HG03097 (cell line): ENCODE results near the gene CLEC16A.
"Not testable (repeated sequence)": the region's sequence is repeated elsewhere in the genome, so short reads cannot be mapped to it uniquely, and the experiment has no call there.

ENCODE experiments used
- ATAC-seq: cut with Tn5 transposase; IDR thresholded peaks from one replicate; pipeline ENCODE4 v1.9.1; 2021; ENCODE audit not compliant: unreplicated experiment, low FRiP score

Gene CLEC16A

GRCh38 chr16:10923146-10923649, 21.2 kb upstream of the CLEC16A start:
- no peak for ATAC-seq

GRCh38 chr16:10923650-10924214, 20.6 kb upstream of the CLEC16A start:
- no peak for ATAC-seq

GRCh38 chr16:10925285-10925684, 19.1 kb upstream of the CLEC16A start:
- ATAC-seq, result not testable (repeated sequence)

GRCh38 chr16:10926094-10926493, 18.3 kb upstream of the CLEC16A start:
- no peak for ATAC-seq

GRCh38 chr16:10926867-10927266, 17.5 kb upstream of the CLEC16A start:
- ATAC-seq, result no peak

- ATAC-seq, result no peak
Observed at GRCh38 chr16:10927497-10928112, 16.8 kb upstream of the CLEC16A start.

GRCh38 chr16:10929097-10929496, 15.3 kb upstream of the CLEC16A start:
- not testable (repeated sequence) for ATAC-seq

- ATAC-seq, result no peak
Observed at GRCh38 chr16:10929853-10930754, 14.3 kb upstream of the CLEC16A start.

GRCh38 chr16:10930755-10931093, 13.6 kb upstream of the CLEC16A start:
- ATAC-seq, result no peak

GRCh38 chr16:10931134-10931533, 13.2 kb upstream of the CLEC16A start:
- no peak for ATAC-seq

- no peak for ATAC-seq
Observed at GRCh38 chr16:10931977-10932632, 12.3 kb upstream of the CLEC16A start.

- ATAC-seq, result no peak
Observed at GRCh38 chr16:10932959-10933710, 11.2 kb upstream of the CLEC16A start.

GRCh38 chr16:10933865-10934264, 10.5 kb upstream of the CLEC16A start:
- no peak for ATAC-seq

GRCh38 chr16:10934325-10935107, 9.8 kb upstream of the CLEC16A start:
- ATAC-seq, result no peak

GRCh38 chr16:10935226-10935915, 9.0 kb upstream of the CLEC16A start:
- ATAC-seq, result no peak

GRCh38 chr16:10936272-10936984, 7.9 kb upstream of the CLEC16A start:
- ATAC-seq, result no peak

- ATAC-seq, result no peak
Observed at GRCh38 chr16:10937068-10937859, 7.1 kb upstream of the CLEC16A start.

GRCh38 chr16:10938321-10938720, 6.0 kb upstream of the CLEC16A start:
- ATAC-seq, result no peak
